Urinary bladder (tissue), 4 donors: Measurements from ENCODE around the gene SLC8A3. TPM values are rescaled to one million over a fixed set of nuclear protein-coding genes. Genes with fewer than 3 reads are reported as not detected.

Experiments used
- DNase-seq: peaks from one replicate; pipeline ENCODE4 v3.0.0-alpha.2; 2015; ENCODE audit errors: extremely low spot score
- H3K27ac ChIP-seq: one replicate; pipeline ENCODE4 v1.5.1; 2013; ENCODE audit warnings: low read depth, mild to moderate bottlenecking, moderate library complexity
- H3K36me3 ChIP-seq: one replicate; pipeline ENCODE4 v1.6.1; 2013; ENCODE audit warnings: mild to moderate bottlenecking, moderate library complexity; ENCODE audit not compliant: insufficient read depth
- H3K4me1 ChIP-seq: one replicate; pipeline ENCODE4 v1.6.1; 2013; ENCODE audit warnings: mild to moderate bottlenecking, moderate library complexity; ENCODE audit not compliant: insufficient read depth
- H3K4me3 ChIP-seq: one replicate; pipeline ENCODE4 v1.5.1; 2013; ENCODE audit warnings: low read depth, low read length
- WGBS: extraction: QIAGEN DNeasy Blood & Tissue Kit; methylation state at CpG from one replicate; pipeline ENCODE4 v1.1.7; 2013; 5-methylcytosine and 5-hydroxymethylcytosine counted together
- polyA plus RNA-seq: library from polyadenylated mRNA; stranded (reverse); fragments of 200-250 nt; gene quantifications from one replicate; pipeline ENCODE4 v1.2.3, GENCODE V29; 2013
- total RNA-seq: library from RNA; depleted of rRNA; stranded (reverse); fragments of >200 nt; gene quantifications from one replicate; pipeline ENCODE4 v1.2.3, GENCODE V29; 2014
- donor health status: healthy with polysubstance abuse.
- donor health status: healthy.

Gene SLC8A3
- total and polyA plus RNA-seq, 2 donors, result 0.56 to 3.0 TPM

- Histone ChIP-seq H3K36me3 (no peaks in the 10 kb centered on the region), H3K4me3 (no peak overlapping the region), H3K4me1 (no peaks in the 10 kb centered on the region), H3K27ac (no peak overlapping the region)
- 79% methylated on average over 8 of the region's 8 CpGs for WGBS
- no peak for DNase-seq
Measured at GRCh38 chr14:70033116-70033515, 155.6 kb downstream of the SLC8A3 start.

- H3K4me1 ChIP-seq, result no peaks in the 10 kb centered on the region
- whole genome bisulfite sequencing, result 56% methylated on average over 3 of the region's 3 CpGs
- H3K4me3 ChIP-seq, result no peak overlapping the region
- H3K36me3 ChIP-seq, result no peaks in the 10 kb centered on the region
- no peak for DNase-seq
- no peak overlapping the region for H3K27ac ChIP-seq
Measured at GRCh38 chr14:70032447-70032846, 156.3 kb downstream of the SLC8A3 start.

- Histone ChIP-seq H3K36me3 (no peaks in the 10 kb centered on the region), H3K4me1 (no peaks in the 10 kb centered on the region), H3K4me3 (no peak overlapping the region), H3K27ac (no peak overlapping the region)
- WGBS, result 83% methylated on average over 9 of the region's 9 CpGs
- no peak for DNase-seq
Measured at GRCh38 chr14:70032016-70032415, 156.7 kb downstream of the SLC8A3 start.

- no peaks in the 10 kb centered on the region for H3K4me1 ChIP-seq
- H3K36me3 ChIP-seq, result no peaks in the 10 kb centered on the region
- 77% methylated on average over 6 of the region's 6 CpGs for WGBS
- H3K4me3 ChIP-seq, result no peak overlapping the region
- no peak for DNase-seq
- no peak overlapping the region for H3K27ac ChIP-seq
Measured at GRCh38 chr14:70029296-70030132, 159.2 kb downstream of the SLC8A3 start.

DNA sequence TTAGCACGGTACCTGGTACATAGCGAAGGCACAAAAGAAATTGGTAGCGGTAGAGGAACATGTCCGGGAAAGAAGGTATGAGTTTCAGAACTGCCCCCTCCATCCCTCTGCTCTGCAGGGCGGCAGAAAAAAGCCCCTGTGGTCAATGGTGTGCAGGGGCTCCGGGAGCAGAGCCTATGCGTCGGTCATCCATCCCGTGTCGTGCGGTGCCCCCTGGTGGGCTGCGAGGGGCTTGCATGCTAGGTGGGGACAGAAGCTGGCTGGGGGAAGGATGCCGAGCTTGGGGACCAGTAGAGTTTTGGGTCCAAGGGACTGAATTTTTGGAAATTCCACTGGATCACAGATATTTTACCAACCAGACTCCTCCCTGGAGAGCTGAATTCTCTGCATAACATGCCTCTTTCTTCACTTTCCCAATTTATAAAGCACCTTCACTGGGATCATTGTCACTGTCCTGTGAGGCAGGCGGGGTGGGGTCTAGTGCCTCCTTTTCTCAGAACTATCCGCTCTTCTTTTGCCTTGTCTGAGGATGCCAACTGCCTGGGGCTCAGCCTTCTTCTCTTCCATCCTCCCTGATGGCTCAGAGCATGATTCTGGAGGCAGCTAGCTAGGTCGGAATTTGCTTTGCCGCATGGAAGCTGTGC is 160.8 kb downstream of the SLC8A3 start:
- DNase-seq, result no peak
- 36% methylated on average over 17 of the region's 17 CpGs for WGBS
- Histone ChIP-seq H3K36me3 (no peaks in the 10 kb centered on the region), H3K27ac (no peak overlapping the region), H3K4me1 (no peaks in the 10 kb centered on the region), H3K4me3 (no peak overlapping the region)

- Histone ChIP-seq H3K36me3 (no peaks in the 10 kb centered on the region), H3K4me3 (no peak overlapping the region), H3K27ac (no peak overlapping the region), H3K4me1 (no peaks in the 10 kb centered on the region)
- 44% methylated on average over 1 of the region's 1 CpG for WGBS
- no peak for DNase-seq
Measured at GRCh38 chr14:70023871-70024270, 164.9 kb downstream of the SLC8A3 start.

DNA sequence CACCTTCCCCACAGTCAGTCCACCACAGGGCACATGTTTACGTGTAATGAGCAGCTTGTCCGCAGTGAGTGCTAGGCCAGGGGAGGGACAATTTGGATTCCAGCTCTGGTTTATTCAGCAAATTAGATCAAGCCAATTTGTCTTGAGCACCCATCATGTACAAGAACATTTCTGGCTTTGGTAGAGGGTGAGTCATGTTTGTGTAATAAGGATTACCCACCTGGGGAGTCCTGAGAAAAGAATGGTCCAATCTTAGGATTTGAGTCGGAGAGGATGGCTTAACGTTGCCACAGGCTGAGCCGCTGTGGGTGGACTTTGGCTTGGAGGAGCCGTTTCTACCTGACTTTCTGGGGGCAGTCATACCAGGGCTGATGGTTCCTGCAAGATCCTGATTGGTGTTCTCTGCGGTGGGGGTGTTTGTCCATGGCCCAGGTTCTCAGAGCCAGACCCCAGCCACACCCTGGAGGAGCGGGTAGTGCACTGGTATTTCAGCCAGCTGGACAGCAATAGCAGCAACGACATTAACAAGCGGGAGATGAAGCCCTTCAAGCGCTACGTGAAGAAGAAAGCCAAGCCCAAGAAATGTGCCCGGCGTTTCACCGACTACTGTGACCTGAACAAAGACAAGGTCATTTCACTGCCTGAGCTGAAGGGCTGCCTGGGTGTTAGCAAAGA is 165.8 kb downstream of the SLC8A3 start:
- Histone ChIP-seq H3K36me3 (no peaks in the 10 kb centered on the region), H3K4me1 (peaks cover 1% of the 10 kb centered on the region), H3K27ac (no peak overlapping the region), H3K4me3 (no peak overlapping the region)
- DNase-seq, result no peak
- 91% methylated on average over 15 of the region's 15 CpGs for WGBS

DNA sequence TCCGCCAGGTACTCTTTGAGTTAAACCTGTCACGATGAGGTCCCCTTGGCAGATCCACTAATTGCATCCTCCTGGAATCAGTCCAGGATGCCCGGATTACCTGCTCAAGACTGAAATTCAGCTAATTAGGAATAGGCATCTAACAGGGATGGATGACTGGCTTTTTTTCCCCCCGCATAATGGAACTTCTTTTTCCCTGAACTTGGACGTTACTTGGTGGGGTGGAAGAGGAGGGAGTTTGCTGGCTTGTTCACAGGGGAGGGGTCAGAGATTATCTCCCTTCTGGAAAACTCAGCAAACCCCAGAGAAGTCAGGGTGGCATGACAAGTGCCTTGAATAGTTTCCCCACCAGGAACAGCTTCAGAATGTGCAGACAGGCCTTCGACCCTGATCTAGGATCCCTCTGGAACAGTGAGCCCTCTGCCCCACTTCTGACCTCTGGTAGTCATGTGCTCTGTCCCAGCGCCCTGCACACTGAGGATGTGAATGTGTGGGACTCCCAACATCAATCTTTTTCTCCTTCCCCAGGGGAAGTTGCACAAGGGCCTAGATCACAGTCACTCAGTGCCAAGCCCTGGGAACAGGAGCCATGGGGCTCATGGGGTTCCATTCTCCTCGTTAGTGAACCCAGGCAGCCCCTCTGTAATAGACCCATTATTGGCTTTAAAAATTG is 167.1 kb downstream of the SLC8A3 start:
- Histone ChIP-seq H3K27ac (no peak overlapping the region), H3K4me1 (peaks cover 1% of the 10 kb centered on the region), H3K36me3 (no peaks in the 10 kb centered on the region), H3K4me3 (no peak overlapping the region)
- WGBS, result 86% methylated on average over 8 of the region's 8 CpGs
- DNase-seq, result no peak

DNA sequence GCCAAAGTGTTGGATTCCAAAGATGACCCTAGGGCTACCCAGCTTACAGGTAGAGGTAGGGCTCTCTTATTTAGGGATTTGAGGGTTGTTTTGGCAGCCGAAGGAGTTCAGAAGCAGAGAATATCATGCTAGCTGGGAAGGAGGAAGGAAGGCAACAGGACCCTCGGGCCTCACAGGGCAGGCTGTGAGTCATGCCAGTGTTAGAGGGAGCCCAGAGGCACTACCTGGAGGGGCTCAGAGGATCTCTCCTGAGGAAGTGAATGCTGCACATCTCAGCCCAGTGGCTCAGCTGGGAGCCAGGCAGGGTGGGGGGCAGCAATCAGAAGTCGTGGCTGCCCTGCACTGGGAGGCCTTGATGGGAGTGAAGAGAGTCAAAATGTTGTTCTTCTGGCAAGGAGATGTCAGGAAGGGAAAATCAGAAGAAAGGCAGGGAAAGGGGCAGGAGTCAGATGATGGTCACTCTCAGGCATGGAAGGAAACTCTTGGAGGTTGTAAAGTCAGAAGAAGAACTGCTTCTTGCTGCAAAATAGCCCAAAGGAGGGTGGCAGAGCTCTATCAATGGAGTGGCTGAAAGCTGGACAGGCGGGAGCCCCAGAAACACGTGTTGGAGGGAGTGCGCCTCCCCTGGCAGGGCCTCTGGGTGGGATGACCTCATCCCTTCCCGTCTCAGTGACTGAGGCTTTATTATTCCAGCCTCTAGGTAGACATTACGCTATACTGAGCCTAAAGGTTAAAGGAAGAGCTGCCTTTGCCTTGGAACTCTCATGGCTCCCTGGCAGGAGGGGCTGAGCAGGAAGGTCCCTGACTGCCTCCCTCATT is 168.2 kb downstream of the SLC8A3 start:
- DNase-seq, result no peak
- Histone ChIP-seq H3K4me1 (peaks cover 1% of the 10 kb centered on the region), H3K4me3 (no peak overlapping the region), H3K27ac (no peak overlapping the region), H3K36me3 (no peaks in the 10 kb centered on the region)
- 72% methylated on average over 8 of the region's 8 CpGs for WGBS

DNA sequence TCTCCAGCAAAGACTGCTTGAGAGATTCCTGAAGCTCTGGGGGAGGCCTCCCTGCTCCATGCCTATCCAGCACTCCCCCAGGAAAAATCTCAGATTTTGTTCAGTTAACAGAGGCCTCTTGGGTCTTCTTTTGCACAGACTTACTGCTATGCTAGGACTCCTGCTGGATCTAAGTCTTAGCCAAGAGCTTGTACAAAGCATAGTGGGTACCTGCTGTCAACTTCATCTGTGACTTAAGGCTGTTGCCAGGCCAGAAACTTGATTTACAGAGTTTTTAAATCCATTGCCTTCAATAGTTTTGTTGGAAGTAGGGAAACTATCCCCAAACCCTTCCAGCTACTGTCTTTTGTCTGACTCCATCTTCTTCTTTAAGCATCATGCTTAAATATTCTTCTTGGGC is 169.1 kb downstream of the SLC8A3 start:
- Histone ChIP-seq H3K36me3 (no peaks in the 10 kb centered on the region), H3K4me3 (no peak overlapping the region), H3K27ac (no peak overlapping the region), H3K4me1 (peaks cover 1% of the 10 kb centered on the region)
- DNase-seq, result no peak

DNA sequence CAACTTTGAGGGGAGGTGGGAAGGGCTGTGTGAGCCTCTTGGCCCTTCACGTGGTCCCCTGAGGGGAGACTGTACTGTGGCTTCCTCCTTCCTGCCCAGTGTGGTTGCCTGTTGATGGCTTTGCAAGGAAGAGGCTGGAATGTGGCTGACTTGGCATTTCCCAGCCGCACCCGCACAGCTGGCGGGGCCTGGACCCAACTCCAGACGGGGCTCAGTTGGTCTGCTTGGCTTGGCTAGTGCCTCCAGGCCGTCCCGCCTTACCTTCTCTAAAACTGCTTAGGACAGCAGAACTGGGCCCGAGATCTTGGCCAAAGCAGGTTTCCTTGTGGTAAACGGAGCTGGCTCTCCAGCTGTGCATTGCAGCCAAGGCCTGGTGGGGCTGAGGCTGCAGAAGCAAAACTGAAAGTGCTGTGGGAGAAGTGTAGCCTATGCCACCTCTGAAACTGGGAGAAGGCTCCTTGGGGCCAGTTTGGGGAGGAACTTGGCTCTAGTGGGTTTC is 170.0 kb downstream of the SLC8A3 start:
- peaks cover 1% of the 10 kb centered on the region for H3K4me1 ChIP-seq
- peak overlapping the region; percentile 16 for H3K4me3 ChIP-seq
- H3K36me3 ChIP-seq, result no peaks in the 10 kb centered on the region
- H3K27ac ChIP-seq, result no peak overlapping the region
- WGBS, result 22% methylated on average over 9 of the region's 9 CpGs
- DNase-seq, result no peak

GRCh38 chr14:70018230-70018629 is 170.5 kb downstream of the SLC8A3 start:
- WGBS, result 85% methylated on average over 2 of the region's 2 CpGs
- no peaks in the 10 kb centered on the region for H3K36me3 ChIP-seq
- no peak overlapping the region for H3K4me3 ChIP-seq
- no peak for DNase-seq
- no peak overlapping the region for H3K27ac ChIP-seq
- peaks cover 1% of the 10 kb centered on the region for H3K4me1 ChIP-seq
